ENCODE results near the gene LRP6. TPM values are rescaled to one million over a fixed set of nuclear protein-coding genes. Genes with fewer than 3 reads are reported as not detected.
"Not testable (repeated sequence)": the region's sequence is repeated elsewhere in the genome, so short reads cannot be mapped to it uniquely, and the experiment has no call there.

The LRP6 gene
- total and polyA plus RNA-seq, 2 experiments from 2014 or later = 17.5 to 42.4 TPM

DNA sequence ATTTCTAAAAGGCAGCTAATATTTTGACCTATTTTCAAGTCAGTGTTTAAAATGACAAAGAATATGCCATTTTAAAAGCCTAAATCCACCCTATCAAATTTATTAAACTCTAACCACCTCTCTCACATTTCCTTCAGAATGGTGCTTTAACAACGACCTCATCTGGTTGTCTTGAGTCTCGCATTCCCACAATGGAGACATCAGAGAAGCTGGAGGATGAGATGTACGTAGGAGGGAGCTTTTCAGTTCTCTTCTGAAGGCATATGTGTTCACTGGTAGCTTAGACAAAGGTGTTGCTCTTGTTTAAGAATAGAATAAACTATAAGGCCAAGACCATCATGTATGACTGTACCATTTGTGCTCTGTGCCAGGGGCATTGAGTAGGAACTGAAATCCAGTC lies 113.2 kb downstream of the LRP6 start:
- Histone ChIP-seq H3K36me3 (replicated peaks; ENCODE audit: insufficient read depth, low read depth) (peaks cover 2% of the 10 kb centered on the region), H3K9me3 (ENCODE audit: low read depth) (no peaks in the 10 kb centered on the region), H3K4me1 (ENCODE audit: insufficient read depth) (no peaks in the 10 kb centered on the region), H3K79me2 (peaks cover 17% of the 10 kb centered on the region), H3K4me2 (no peak overlapping the region), H4K20me1 (ENCODE audit: insufficient read depth, poor library complexity, severe bottlenecking) (no peaks in the 10 kb centered on the region), H3K27ac (no peak overlapping the region), H2AFZ (no peak overlapping the region), H3K27me3 (no peaks in the 10 kb centered on the region), H3K9me2 (replicated peaks; ENCODE audit: insufficient read depth) (no peaks in the 10 kb centered on the region), H3K4me3 (no peak overlapping the region)
- TF ChIP-seq EZH2phosphoT487 (IDR thresholded peaks at IDR 0.05; ENCODE audit: low read depth, severe bottlenecking, unreplicated experiment) (no peak), CTCF (IDR thresholded peaks at IDR 0.05; ENCODE audit: poor library complexity) (no peak), EZH2 (IDR thresholded peaks at IDR 0.05; ENCODE audit: borderline replicate concordance) (no peak)
- DNase-seq (ENCODE audit: low spot score) = no peak
- WGBS (ENCODE audit: low lambda C conversion rate, missing lambda C conversion rate) = 95% methylated on average over 3 of the region's 3 CpGs

DNA sequence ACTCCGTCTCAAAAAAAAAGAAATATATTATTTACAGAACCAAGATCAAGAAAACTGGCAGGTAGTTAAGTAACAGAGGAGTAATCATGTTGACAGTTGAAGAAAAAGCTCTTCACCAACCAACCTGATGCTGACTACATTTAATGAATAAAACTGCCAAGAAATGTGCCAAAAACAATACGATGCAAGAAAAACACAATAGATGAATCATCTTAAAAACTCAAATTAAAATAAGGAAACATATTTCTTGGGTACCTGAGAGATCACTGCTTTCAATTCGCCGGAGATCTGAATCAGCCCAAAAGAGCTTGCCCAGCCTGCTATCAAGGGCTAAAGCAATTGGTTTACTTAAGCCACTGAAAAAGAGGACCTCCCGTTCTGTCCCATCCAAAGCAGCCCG lies 119.7 kb downstream of the LRP6 start:
- H3K27me3 ChIP-seq = no peaks in the 10 kb centered on the region
- no peak overlapping the region for H3K4me3 ChIP-seq
- H3K36me3 ChIP-seq (replicated peaks; ENCODE audit: insufficient read depth, low read depth) = no peaks in the 10 kb centered on the region
- H2AFZ ChIP-seq = no peak overlapping the region
- no peaks in the 10 kb centered on the region for H4K20me1 ChIP-seq (ENCODE audit: insufficient read depth, poor library complexity, severe bottlenecking)
- H3K27ac ChIP-seq = no peak overlapping the region
- no peak overlapping the region for H3K4me2 ChIP-seq
- H3K79me2 ChIP-seq = peaks cover 3% of the 10 kb centered on the region
- DNase-seq (ENCODE audit: low spot score) = no peak
- no peaks in the 10 kb centered on the region for H3K9me3 ChIP-seq (ENCODE audit: low read depth)
- no peaks in the 10 kb centered on the region for H3K4me1 ChIP-seq (ENCODE audit: insufficient read depth)
- TF ChIP-seq EZH2 (IDR thresholded peaks at IDR 0.05; ENCODE audit: borderline replicate concordance) = no peak
- no peak for TF ChIP-seq EZH2phosphoT487 (IDR thresholded peaks at IDR 0.05; ENCODE audit: low read depth, severe bottlenecking, unreplicated experiment)
- no peak for TF ChIP-seq CTCF (IDR thresholded peaks at IDR 0.05; ENCODE audit: poor library complexity)
- 96% methylated on average over 6 of the region's 6 CpGs for WGBS (ENCODE audit: low lambda C conversion rate, missing lambda C conversion rate)
- H3K9me2 ChIP-seq (replicated peaks; ENCODE audit: insufficient read depth) = no peaks in the 10 kb centered on the region

DNA sequence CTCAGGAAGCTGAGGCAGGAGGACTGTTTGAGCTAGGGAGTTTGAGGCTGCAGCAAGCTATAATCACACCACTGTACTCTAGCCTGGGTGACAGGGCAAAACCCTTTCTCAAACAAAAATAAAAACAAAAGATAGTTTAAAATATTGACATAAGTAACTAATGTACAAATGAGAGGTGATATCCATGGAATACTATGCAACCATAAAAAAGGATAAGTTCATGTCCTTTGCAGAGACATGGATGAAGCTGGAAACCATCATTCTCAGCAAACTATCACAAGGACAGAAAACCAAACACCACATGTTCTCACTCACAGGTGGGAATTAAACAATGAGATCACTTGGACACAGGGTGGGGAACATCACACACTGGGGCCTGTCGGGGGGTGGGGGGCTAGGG lies 122.3 kb downstream of the LRP6 start:
- not testable (repeated sequence) for H3K4me3 ChIP-seq; H3K4me1 ChIP-seq (ENCODE audit: insufficient read depth); H3K79me2 ChIP-seq; H3K36me3 ChIP-seq (replicated peaks; ENCODE audit: insufficient read depth, low read depth); H4K20me1 ChIP-seq (ENCODE audit: insufficient read depth, poor library complexity, severe bottlenecking); DNase-seq (ENCODE audit: low spot score); H3K4me2 ChIP-seq; H3K27ac ChIP-seq; H3K27me3 ChIP-seq; H3K9me2 ChIP-seq (replicated peaks; ENCODE audit: insufficient read depth); H2AFZ ChIP-seq; H3K9me3 ChIP-seq (ENCODE audit: low read depth)
- 50% methylated on average over 1 of the region's 1 CpG for WGBS (ENCODE audit: low lambda C conversion rate, missing lambda C conversion rate)

GRCh38 chr12:12141000-12141399 lies 125.8 kb downstream of the LRP6 start:
- Histone ChIP-seq H3K9me3 (ENCODE audit: low read depth) (no peaks in the 10 kb centered on the region), H2AFZ (no peak overlapping the region), H3K4me1 (ENCODE audit: insufficient read depth) (no peaks in the 10 kb centered on the region), H3K9me2 (replicated peaks; ENCODE audit: insufficient read depth) (no peaks in the 10 kb centered on the region), H3K36me3 (replicated peaks; ENCODE audit: insufficient read depth, low read depth) (no peaks in the 10 kb centered on the region), H3K27me3 (no peaks in the 10 kb centered on the region), H3K4me3 (no peak overlapping the region), H3K27ac (no peak overlapping the region), H3K4me2 (no peak overlapping the region), H4K20me1 (ENCODE audit: insufficient read depth, poor library complexity, severe bottlenecking) (no peaks in the 10 kb centered on the region), H3K79me2 (peaks cover 4% of the 10 kb centered on the region)
- no peak for DNase-seq (ENCODE audit: low spot score)
- TF ChIP-seq EZH2phosphoT487 (IDR thresholded peaks at IDR 0.05; ENCODE audit: low read depth, severe bottlenecking, unreplicated experiment) = no peak
- no peak for TF ChIP-seq CTCF (IDR thresholded peaks at IDR 0.05; ENCODE audit: poor library complexity)
- no peak for TF ChIP-seq EZH2 (IDR thresholded peaks at IDR 0.05; ENCODE audit: borderline replicate concordance)

All from hepatocyte (in vitro differentiated cells).